Kidney epithelial cell (primary cell): ENCODE data around the gene ITK. TPM values are rescaled to one million over a fixed set of nuclear protein-coding genes. Genes with fewer than 3 reads are reported as not detected.

Source experiments
- DNase-seq: peaks from one replicate; pipeline ENCODE4 v3.0.0-alpha.2; 2010; ENCODE audit warnings: low read depth
- H3K27me3 ChIP-seq: 2 replicates; pipeline ENCODE4 v1.6.0; 2011; ENCODE audit warnings: low read length; ENCODE audit not compliant: control insufficient read depth, insufficient read depth
- H3K36me3 ChIP-seq: 2 replicates; pipeline ENCODE4 v1.5.1; 2011; ENCODE audit warnings: low read length; ENCODE audit not compliant: control insufficient read depth, insufficient read depth
- H3K4me3 ChIP-seq: 2 replicates; pipeline ENCODE4 v1.5.1; 2011; ENCODE audit warnings: low read depth, mild to moderate bottlenecking, control low read depth, low read length
- total RNA-seq: library from RNA; depleted of rRNA; stranded (reverse); fragments of >200 nt; gene quantifications from 2 replicates; pipeline ENCODE4 v1.2.3, GENCODE V29; 2015
- TF ChIP-seq, protein P1 (sequence below): IDR thresholded peaks from 2 replicates; pipeline ENCODE4 v1.5.1; 2011; ENCODE audit warnings: mild to moderate bottlenecking, moderate library complexity, low read length, control low read depth, inconsistent platforms; ENCODE audit not compliant: insufficient read depth, poor library complexity, severe bottlenecking

Gene ITK
- total RNA-seq, 1 donor from 2014 or later = not detected

DNA sequence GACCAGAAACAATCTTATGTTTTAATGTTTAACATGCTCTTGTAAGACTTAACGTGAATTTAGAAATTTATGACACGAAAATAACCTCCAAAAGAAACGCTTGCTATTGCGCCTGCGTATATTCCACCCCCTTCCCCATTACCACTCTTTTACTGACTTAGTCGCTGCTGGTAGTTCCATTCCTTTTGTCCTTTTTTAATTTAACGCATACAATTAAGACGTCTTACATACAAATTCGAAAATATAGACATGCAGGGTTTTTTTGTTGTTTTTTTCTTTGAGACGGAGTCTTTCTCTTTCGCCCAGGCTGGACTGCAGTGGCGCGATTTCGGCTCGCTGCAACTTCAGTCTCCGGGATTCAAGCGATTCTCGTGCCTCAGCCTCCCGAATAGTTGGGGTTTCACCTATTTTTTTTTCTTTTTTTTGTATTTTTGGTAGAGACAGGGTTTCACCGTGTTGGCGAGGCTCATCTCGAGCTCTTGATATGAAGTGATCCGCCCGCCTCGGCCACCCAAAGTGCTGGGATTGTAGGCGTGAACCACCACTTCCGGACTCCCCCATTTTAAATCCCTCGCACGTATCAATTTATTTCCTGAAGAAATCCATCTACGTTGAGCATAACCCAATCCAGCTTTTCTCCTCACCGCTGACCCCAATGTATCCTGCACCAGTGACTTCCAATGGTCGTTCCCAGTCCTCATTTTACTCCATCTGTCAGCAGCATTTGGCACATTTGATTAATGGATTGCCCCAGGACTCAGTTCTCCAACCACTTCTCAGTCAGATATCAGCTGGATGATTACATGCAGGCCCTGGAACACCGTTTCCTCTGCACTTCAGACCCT is 37.3 kb upstream of the ITK start:
- TF ChIP-seq, protein P1, sequence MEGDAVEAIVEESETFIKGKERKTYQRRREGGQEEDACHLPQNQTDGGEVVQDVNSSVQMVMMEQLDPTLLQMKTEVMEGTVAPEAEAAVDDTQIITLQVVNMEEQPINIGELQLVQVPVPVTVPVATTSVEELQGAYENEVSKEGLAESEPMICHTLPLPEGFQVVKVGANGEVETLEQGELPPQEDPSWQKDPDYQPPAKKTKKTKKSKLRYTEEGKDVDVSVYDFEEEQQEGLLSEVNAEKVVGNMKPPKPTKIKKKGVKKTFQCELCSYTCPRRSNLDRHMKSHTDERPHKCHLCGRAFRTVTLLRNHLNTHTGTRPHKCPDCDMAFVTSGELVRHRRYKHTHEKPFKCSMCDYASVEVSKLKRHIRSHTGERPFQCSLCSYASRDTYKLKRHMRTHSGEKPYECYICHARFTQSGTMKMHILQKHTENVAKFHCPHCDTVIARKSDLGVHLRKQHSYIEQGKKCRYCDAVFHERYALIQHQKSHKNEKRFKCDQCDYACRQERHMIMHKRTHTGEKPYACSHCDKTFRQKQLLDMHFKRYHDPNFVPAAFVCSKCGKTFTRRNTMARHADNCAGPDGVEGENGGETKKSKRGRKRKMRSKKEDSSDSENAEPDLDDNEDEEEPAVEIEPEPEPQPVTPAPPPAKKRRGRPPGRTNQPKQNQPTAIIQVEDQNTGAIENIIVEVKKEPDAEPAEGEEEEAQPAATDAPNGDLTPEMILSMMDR = no peak
- H3K4me3 ChIP-seq = peak overlapping the region; percentile 86
- H3K27me3 ChIP-seq = no peaks in the 10 kb centered on the region
- DNase-seq = no peak
- H3K36me3 ChIP-seq = no peaks in the 10 kb centered on the region

DNA sequence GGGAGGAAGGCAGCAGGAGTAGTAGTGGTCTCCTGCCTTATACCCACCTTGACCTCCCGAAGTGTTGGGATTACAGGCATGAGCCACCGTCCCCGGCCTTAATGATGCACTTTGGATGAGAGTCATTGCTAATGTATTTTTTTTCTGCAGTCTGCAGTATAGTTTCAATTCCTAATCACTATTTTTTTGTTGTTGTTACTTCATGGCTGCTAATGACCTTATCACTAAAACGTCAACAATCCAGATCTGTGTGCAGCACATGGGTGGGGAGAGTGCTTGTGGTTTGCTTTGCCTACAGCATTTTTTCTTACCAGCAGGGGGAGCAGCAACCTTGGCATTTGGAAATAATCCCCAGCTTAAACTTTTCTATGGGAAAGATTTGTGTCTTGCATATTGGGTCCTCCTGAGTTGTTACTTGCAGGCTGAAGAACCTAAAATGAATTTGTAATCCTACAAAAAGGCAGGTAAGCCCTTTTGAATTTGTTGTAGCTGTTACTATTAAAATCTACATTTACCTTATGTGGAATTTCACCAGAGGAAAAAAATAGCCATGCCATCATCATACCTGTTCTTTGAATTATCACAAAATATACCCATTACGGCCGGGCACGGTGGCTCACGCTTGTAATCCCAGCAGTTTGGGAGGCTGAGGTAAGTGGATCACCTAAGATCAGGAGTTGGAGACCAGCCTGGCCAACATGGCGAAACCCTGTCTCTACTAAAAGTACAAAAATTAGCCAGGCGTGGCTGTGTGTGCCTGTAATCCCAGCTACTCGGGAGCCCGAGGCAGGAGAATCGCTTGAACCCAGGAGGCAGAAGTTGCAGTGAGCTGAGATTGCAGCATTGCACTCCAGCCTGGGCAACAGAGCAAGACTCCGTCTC is 31.7 kb upstream of the ITK start:
- H3K36me3 ChIP-seq = no peaks in the 10 kb centered on the region
- DNase-seq = no peak
- H3K4me3 ChIP-seq = no peak overlapping the region
- no peaks in the 10 kb centered on the region for H3K27me3 ChIP-seq
- TF ChIP-seq, protein P1 = peak; percentile 90

DNA sequence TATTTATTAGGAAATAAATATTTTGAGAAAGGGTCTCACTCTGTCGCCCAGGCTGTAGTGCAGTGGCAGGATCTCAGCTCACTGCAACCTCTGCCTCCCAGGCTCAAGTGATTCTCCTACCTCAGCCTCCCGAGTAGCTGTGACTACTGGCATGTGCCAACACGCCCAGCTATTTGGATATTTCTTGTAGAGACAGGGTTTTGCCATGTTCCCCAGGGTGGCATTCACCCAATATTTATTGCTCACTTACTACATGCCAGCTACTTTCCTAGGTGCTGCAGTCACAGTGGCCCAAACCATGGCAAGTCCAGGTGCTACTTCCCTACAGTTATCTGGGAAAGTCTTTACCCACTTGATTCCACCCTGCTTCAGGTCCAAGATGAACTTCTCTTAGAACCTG is 29.6 kb upstream of the ITK start:
- Histone ChIP-seq H3K4me3 (no peak overlapping the region), H3K36me3 (no peaks in the 10 kb centered on the region), H3K27me3 (no peaks in the 10 kb centered on the region)
- TF ChIP-seq, protein P1 = no peak
- DNase-seq = no peak

DNA sequence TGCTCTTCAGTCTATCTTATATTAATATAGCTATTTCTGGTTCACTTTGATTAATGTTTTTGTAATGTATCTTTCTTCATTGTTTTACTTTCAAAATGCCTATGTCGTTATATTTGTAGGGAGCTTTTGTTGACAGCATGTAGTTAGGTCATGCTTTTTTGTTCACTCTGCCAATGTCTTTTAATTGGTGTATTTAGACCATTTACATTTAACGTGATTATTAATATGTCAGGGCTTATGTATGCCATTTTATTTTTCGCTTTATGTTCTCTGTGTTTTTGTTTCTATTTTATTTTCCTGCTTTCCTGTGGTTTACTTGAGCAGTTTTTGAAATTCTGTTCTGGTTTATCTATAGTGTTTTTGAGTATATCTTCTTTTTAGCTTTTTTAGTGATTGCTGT is 25.3 kb upstream of the ITK start:
- DNase-seq = no peak
- H3K36me3 ChIP-seq = no peaks in the 10 kb centered on the region
- TF ChIP-seq, protein P1 = no peak
- no peak overlapping the region for H3K4me3 ChIP-seq
- no peaks in the 10 kb centered on the region for H3K27me3 ChIP-seq

DNA sequence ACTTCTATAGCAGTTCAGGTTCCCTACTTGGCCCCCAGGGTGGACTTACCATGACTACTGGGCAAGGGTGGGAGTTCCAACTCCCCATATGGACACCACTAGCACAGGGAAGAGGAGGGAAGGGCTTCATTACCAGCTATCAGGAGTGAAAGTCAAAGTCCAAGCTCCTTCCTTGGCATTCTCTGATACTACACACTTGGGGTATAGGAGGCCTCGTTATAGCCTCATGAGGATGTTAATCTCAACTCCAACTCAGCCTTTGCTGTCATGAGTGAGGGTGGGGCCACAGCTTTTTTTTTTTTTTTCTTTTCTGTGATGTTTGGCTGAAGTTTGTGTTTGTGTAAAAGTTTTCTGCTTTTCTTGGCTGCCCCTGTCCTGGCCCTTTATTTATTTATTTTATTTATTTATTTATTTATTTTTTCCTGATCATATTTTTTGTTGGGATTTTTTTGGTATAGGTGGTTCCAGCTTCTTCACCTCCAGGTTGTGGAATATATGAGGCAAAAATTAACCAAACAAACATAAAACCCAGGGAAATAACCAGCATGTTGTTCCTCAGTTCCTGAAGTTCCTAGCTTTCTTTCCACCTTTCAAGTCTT is 23.2 kb upstream of the ITK start:
- TF ChIP-seq, protein P1 = no peak
- DNase-seq = no peak
- Histone ChIP-seq H3K36me3 (no peaks in the 10 kb centered on the region), H3K27me3 (no peaks in the 10 kb centered on the region), H3K4me3 (no peak overlapping the region)
